GM19324 (cell line): ENCODE data around the gene MBNL1.

Experiments used
- ATAC-seq: cut with Tn5 transposase; IDR thresholded peaks from one replicate; pipeline ENCODE4 v1.9.1; 2021; ENCODE audit warnings: mild to moderate bottlenecking, moderate library complexity; ENCODE audit not compliant: unreplicated experiment, low FRiP score

Gene MBNL1

DNA sequence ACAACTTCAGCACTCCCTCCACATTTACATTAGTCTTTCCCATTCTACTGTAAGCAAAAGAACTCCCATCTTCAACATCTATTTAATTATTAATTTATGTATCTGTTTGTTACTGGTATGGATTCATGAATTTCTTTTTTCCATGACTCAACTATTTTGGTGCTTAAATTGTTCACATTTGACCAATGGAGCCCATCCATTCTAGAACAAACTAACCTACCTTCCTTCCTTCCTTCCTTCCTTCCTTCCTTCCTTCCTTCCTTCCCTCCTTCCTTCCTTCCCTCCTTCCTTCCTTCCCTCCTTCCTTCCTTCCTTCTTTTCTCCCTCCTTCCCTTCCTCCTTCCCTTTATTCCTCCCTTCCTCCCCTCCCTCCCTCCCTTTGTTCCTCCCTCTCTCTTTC, 16.8 kb upstream of the MBNL1 start:
- ATAC-seq: no peak

- ATAC-seq: no peak
Measured at GRCh38 chr3:152252755-152253154, 16.0 kb upstream of the MBNL1 start.

DNA sequence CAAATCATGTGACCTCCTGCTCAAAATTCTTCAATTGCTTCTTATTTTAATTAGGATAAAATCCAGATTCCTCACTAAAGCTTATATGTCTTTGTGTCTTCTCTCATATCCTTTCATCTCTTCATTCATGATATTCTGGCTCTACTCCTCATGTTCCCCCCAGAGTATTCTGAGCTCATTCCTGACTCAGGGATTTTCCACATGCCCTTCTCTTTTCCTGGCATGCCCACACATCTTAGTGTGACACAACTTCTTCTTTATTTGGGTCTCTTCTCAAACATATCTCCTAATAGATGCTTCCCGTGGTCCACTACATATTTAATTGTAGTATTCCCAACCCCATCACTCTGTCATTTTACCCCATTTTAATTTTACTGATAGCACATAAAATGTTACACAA, 15.2 kb upstream of the MBNL1 start:
- no peak for ATAC-seq

GRCh38 chr3:152254041-152254440, 14.7 kb upstream of the MBNL1 start:
- ATAC-seq: no peak

- ATAC-seq: no peak
Measured at GRCh38 chr3:152255290-152255689, 13.4 kb upstream of the MBNL1 start.

GRCh38 chr3:152256851-152257562, 11.7 kb upstream of the MBNL1 start:
- ATAC-seq: no peak

DNA sequence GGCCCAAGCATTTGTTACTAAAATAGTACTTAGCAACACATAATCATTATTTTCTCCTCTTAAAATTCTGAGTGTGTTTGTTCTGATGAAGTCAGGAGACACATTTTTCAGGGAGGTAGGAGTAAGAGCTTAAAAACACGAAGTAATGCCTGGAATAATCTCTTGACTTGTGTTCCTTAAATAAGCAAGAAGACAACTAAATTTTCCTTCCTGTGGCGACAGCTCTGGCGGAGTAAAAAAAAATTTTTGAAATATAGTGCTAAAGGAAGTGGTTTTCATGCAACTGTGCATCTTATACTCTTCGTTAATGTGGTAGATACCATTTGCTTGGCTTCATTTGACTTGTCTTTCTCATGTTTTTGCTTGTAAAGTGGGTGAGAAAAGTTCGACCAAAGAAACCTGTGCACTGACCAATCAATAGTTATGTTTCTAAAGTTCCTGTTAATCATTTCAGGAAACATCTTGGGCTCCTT, 11.1 kb upstream of the MBNL1 start:
- peak; percentile 82 for ATAC-seq

DNA sequence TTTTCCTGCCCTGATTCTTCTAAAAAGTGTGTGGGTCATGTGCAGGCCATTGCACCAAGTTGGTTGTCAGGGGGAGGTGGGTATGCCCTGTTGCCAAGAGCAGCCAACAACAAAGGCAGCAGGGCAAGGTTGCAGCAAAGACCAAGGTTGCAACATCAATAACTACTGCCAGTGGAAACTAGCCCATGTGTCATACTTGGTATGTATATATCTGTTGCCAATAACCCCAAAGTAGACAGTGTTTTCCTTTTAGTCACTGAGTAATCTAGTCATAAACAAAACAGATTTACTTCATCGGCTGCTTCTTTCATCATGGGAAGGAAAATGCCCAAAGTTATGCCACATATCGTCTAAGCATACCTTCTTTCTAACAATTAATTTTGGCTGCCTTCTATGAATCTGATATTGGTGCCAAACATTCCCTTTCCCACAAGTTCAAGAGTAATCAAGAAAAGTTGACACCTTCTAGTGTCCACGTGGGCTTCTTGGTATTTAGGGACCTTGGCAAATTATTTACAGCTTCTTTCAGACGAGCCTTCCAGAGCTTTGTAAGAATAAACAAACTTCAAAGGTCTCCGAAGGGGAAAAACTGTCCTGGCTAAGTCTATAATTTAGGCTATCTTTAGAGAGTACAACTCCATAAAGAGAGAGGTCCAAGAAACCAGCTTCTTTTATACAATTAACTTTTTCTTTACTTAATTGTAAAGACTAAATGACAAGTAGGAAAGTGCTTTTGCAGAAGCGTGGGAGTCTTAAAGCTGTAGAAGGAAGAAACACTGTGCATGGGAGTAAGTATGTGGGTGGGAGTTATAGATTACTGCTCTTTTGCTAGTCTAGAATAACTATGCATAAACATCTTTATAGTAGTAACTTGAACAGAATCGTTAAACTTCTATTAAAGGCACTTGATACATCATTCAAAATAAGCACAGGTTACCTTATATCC, 10.0 kb upstream of the MBNL1 start:
- ATAC-seq: no peak

- no peak for ATAC-seq
Measured at GRCh38 chr3:152259468-152259867, 9.3 kb upstream of the MBNL1 start.

GRCh38 chr3:152260026-152260425, 8.7 kb upstream of the MBNL1 start:
- no peak for ATAC-seq

GRCh38 chr3:152260529-152260928, 8.2 kb upstream of the MBNL1 start:
- no peak for ATAC-seq

DNA sequence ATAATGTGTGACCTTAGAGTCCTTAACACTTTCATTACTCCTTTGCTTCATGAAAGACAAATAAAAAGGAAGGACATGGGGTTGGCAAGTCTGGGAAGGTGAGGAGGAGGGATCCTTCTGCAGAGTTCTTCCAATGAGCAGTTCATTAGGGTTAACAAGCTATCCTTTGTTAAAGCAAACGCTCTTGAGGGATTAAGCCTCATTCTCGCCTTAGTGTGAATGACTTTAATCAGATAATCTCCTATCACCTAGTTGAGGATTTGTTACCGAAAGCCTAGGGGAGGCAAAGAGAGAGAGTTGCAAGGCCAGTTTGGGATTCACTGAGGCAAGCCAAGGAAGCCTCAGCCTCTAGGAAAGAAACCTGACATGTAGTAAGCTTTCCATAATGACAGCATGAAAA, 7.4 kb upstream of the MBNL1 start:
- no peak for ATAC-seq

DNA sequence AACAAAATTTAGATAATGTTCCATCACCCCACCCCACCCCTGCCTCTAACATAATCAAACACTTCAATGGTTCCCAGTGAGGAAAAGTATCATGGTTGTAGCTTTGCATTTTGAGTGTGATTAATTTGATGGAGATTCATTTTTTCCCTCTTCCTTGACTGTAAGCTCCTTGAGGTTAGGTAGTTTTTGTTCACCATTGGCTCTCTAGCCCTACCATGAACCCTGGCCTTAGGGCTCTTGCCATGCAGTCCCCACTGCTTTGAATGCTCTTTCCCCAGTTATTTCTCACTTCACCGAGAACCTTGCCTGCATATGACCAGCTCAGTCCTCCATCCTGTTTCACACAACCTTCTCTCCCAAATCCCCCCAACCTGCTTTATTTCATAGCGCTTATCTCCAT, 5.0 kb upstream of the MBNL1 start:
- ATAC-seq: no peak

- ATAC-seq: no peak
Measured at GRCh38 chr3:152264378-152264777, 4.4 kb upstream of the MBNL1 start.

GRCh38 chr3:152266221-152266995, 2.3 kb upstream of the MBNL1 start:
- ATAC-seq: no peak

GRCh38 chr3:152267831-152268554, 736 bp upstream of the MBNL1 start:
- ATAC-seq: no peak

DNA sequence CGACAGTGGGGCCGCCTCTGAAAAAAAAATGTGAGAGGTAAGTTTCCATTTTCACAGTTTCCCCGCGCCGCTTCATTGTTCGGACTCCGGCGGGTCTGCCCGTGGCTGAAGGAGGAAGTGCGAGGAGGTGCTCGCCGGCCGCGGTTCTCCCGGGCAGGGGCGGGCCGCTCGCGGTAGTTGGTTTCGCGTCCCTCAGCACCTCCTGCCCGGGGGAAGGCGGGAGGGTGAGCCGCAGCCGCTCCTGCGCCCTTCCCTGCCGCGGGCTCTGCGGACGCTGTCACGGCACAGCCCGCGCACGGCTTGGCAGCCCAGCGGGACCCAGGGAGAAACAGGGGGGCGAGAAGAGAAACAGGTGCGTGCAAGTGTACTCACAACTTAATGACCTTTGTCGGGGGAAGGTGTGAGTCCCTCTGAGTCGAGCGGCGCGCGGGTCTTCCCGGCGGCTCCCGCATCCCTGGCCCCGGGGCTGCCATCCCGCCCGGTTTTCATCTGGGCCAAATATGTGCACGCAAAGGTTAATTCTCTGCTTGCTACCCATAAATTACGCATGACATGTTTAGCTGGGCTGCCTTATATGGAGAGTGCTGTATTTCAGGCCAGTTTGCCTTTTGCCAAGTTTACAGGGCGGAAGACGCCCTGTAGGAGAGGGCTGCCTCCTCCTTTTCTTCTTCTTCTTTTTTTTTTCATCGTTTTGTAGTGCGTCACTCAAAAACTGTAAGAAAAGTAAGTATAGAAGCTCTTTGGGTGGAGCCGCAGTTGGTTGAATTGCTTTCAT, 514 bp downstream of the MBNL1 start:
- ATAC-seq: peak; percentile 64

DNA sequence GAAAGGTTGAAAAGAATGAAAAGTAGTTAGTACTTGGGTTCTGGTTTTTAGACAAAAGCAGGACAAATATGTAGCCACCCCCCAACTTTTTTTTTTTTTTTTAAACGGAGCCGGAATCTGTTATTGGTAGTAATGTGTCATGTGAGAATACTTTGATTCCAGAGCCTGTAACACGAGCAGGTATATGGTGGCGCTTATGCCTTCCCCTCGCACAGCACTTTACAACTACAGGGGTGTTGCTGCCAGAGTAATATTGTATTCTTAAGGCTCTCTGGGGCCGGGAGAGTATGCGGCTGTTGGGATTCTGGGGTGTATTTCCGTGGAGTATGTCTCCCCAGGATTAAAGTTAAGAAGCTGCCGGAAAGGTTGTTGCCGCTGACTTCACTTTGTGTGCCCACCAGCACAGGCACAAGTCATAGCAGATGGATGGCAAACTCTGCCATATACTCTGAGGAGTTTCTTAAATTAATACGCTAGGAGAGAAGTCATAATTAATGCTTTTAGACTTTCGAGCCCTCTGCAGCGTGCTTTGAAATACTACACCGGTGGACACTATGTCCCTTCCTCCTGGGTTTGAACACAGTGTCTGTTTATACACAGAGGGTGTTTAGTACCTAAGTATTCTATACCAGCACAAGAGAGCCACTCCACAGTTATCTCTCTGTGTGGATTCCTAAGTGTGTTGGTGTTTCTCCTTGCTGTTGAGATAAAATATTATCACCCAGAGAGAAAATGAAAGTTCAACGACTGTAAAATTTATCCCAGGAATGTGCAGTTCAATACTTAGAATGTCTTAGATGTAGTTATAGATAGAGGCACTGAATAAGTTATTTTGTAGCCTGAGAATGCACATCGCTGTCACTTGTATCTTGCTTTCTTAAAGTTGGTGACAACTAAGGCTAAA, 1.4 kb downstream of the MBNL1 start:
- ATAC-seq: no peak
